BLaER1 (cell line): ENCODE measurements around the gene PBX1.

ENCODE experiments used
- H3K27ac ChIP-seq: shearing (Covaris generic); formaldehyde crosslinking; 2 replicates; pipeline ENCODE4 v1.8.1; 2022
- H3K27me3 ChIP-seq: shearing (Covaris generic); formaldehyde crosslinking; 2 replicates; pipeline ENCODE4 v1.8.1; 2022
- H3K36me3 ChIP-seq: shearing (Covaris generic); formaldehyde crosslinking; 2 replicates; pipeline ENCODE4 v1.8.1; 2022
- H3K4me1 ChIP-seq: shearing (Covaris generic); formaldehyde crosslinking; 2 replicates; pipeline ENCODE4 v1.8.1; 2022
- H3K4me2 ChIP-seq: shearing (Covaris generic); formaldehyde crosslinking; 2 replicates; pipeline ENCODE4 v1.8.1; 2022
- H3K4me3 ChIP-seq: shearing (Covaris generic); formaldehyde crosslinking; 2 replicates; pipeline ENCODE4 v1.8.1; 2022
- H3K9ac ChIP-seq: shearing (Covaris generic); formaldehyde crosslinking; 2 replicates; pipeline ENCODE4 v1.8.1; 2022
- H3K9me3 ChIP-seq: shearing (Covaris generic); formaldehyde crosslinking; 2 replicates; pipeline ENCODE4 v1.8.1; 2022
- H4K20me1 ChIP-seq: shearing (Covaris generic); formaldehyde crosslinking; 2 replicates; pipeline ENCODE4 v1.8.1; 2022
- Cebpa-rat ChIP-seq: shearing (Covaris generic); IDR thresholded peaks from 2 replicates; pipeline ENCODE4 v1.8.1; 2022

Gene PBX1

DNA sequence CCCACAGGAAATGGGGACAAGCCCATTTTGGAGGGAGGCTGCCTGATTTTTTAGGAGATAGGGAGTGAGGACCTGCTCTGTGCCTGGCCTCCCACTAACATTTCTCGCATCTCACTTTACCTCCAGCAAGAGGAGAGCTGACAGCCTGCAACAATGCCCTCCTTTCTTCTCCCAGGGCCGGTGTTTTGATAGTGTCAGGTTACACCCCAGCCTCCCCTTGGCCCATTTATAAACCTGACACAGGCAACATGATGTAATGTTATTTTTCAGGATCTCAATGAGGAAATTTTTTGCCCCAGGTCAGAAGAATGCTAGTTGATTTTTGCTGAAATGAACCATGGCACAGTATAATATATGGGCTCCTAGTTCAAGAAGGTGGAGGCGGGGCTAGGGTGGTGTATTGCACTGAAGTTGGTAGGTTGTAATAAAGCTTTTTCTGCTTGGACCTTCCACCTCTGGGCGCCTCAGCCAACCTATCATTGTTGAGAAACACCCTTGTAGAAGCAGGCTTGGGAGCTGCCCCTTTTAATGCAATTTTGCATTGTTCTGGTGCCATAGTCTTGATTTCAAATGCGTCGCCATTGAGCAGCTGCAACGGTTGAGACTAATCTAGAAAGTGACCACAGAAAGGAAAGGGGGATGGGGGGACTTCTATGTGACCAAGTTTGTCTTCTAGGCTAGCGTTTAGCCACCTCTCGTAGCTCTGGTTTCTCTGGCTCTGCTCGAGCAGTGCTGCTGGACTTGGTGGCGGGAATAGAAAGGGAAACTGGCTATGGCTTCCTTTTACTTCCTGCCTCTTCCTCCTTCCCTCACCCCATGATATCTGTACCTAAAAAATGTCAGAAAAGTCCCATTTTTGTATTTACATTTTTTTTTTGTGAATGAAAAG, 53.0 kb downstream of the PBX1 start:
- Histone ChIP-seq H3K27me3 (no peaks in the 10 kb centered on the region), H3K4me2 (no peak overlapping the region), H3K9ac (no peak overlapping the region), H4K20me1 (no peaks in the 10 kb centered on the region), H3K4me1 (peaks cover 11% of the 10 kb centered on the region), H3K9me3 (no peaks in the 10 kb centered on the region), H3K4me3 (no peak overlapping the region), H3K27ac (no peak overlapping the region), H3K36me3 (no peaks in the 10 kb centered on the region)
- TF ChIP-seq Cebpa-rat = no peak

DNA sequence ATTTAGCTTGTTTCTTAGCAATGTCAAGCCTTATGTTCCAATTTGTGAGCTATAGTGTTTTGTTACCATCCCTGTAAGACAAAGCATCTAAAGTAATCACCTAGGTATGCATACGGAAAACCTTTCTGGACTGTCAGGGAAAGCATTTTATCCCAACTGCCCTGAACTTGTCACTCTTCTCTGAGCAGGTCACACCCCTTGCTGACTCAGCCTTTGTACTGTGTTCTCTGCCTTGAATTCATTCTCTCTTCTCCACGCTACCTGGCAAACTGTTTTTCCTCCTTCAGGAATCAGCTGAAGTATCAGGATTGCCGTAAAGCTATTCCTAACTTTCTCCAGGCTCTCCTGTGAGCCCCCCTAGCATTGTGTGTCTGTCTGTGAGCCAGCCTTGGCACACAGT, 54.2 kb downstream of the PBX1 start:
- peaks cover 11% of the 10 kb centered on the region for H3K4me1 ChIP-seq
- no peaks in the 10 kb centered on the region for H4K20me1 ChIP-seq
- TF ChIP-seq Cebpa-rat = no peak
- H3K27ac ChIP-seq = no peak overlapping the region
- H3K36me3 ChIP-seq = no peaks in the 10 kb centered on the region
- no peak overlapping the region for H3K4me2 ChIP-seq
- no peak overlapping the region for H3K9ac ChIP-seq
- H3K27me3 ChIP-seq = no peaks in the 10 kb centered on the region
- no peaks in the 10 kb centered on the region for H3K9me3 ChIP-seq
- H3K4me3 ChIP-seq = no peak overlapping the region

DNA sequence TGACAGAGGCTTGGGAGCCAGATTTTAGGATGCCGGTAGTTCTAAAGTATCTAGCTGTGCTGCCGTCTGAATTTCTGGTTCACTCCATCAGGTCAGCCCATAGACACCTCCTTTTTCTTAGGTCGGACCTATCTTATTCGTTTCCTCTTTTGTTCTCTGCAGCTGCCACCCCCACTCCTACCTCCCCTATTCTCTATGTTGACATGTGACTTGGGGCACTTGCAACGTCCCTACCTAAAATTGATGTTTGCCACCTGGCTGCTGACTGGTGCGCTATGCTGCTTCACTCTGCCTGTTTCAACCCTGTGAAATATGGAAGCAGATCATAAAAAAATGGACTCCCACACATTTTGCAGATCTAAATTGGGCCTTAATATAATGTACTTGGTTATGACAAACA, 55.3 kb downstream of the PBX1 start:
- H3K4me1 ChIP-seq = peaks cover 3% of the 10 kb centered on the region

GRCh38 chr1:164617377-164618201, 58.6 kb downstream of the PBX1 start:
- no peak for TF ChIP-seq Cebpa-rat
- Histone ChIP-seq H3K9ac (no peak overlapping the region), H3K27me3 (no peaks in the 10 kb centered on the region), H3K36me3 (no peaks in the 10 kb centered on the region), H3K4me1 (no peaks in the 10 kb centered on the region), H4K20me1 (no peaks in the 10 kb centered on the region), H3K9me3 (no peaks in the 10 kb centered on the region), H3K4me2 (no peak overlapping the region), H3K27ac (no peak overlapping the region), H3K4me3 (no peak overlapping the region)

More for the DNA sequence above, 55.3 kb downstream of the PBX1 start:
- Histone ChIP-seq H3K27ac (no peak overlapping the region), H4K20me1 (no peaks in the 10 kb centered on the region), H3K36me3 (no peaks in the 10 kb centered on the region), H3K4me3 (no peak overlapping the region), H3K9ac (no peak overlapping the region), H3K9me3 (no peaks in the 10 kb centered on the region), H3K4me2 (no peak overlapping the region), H3K27me3 (no peaks in the 10 kb centered on the region)
- no peak for TF ChIP-seq Cebpa-rat

- no peak overlapping the region for H3K9ac ChIP-seq
- TF ChIP-seq Cebpa-rat = no peak
- no peaks in the 10 kb centered on the region for H3K9me3 ChIP-seq
- H4K20me1 ChIP-seq = no peaks in the 10 kb centered on the region
- H3K36me3 ChIP-seq = no peaks in the 10 kb centered on the region
- H3K4me2 ChIP-seq = no peak overlapping the region
- H3K4me3 ChIP-seq = no peak overlapping the region
- no peak overlapping the region for H3K27ac ChIP-seq
- no peaks in the 10 kb centered on the region for H3K4me1 ChIP-seq
- no peaks in the 10 kb centered on the region for H3K27me3 ChIP-seq
Measured at GRCh38 chr1:164618202-164618564, 59.2 kb downstream of the PBX1 start.

DNA sequence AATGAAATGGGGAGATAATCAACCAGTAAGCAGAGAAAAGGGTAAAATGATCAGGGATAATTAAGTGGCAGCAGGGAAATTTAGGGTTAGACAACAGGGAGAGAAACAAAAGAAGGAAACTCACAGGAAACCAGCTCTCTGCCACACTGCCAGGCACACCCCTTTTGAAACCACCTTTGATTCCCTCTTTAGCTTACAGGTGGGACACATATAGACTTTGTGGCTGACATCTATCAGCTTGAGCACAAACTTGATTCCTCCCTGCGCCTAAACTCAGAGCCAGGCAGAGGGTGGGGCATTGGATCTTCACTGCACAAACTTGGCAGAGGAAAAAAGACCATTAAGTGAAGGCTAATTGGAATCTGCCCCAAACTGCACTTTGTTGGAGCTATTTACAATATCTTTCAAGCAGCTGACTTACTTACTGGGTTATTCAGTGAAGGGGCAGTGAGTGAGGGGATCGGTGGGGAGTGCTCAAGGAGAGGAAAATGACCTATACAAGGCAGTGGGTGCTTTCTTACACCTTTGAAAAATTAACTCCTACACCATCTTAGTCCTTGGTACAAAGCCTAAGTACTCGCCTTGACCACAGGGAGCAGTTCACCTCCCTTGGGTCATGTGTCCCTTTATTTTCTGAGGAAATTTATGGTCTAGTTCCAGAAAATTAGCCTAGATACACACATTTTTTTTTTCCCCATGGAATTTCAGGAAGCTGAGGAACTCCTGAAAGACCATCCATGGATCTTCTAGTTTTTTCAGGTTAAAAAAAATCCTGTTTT, 60.2 kb downstream of the PBX1 start:
- no peaks in the 10 kb centered on the region for H4K20me1 ChIP-seq
- H3K27me3 ChIP-seq = no peaks in the 10 kb centered on the region
- no peak for TF ChIP-seq Cebpa-rat
- H3K4me3 ChIP-seq = no peak overlapping the region
- H3K36me3 ChIP-seq = no peaks in the 10 kb centered on the region
- no peaks in the 10 kb centered on the region for H3K4me1 ChIP-seq
- no peak overlapping the region for H3K4me2 ChIP-seq
- H3K9me3 ChIP-seq = no peaks in the 10 kb centered on the region
- no peak overlapping the region for H3K27ac ChIP-seq
- H3K9ac ChIP-seq = no peak overlapping the region

- no peak overlapping the region for H3K27ac ChIP-seq
- no peaks in the 10 kb centered on the region for H4K20me1 ChIP-seq
- H3K9ac ChIP-seq = no peak overlapping the region
- no peak overlapping the region for H3K4me2 ChIP-seq
- no peaks in the 10 kb centered on the region for H3K9me3 ChIP-seq
- no peaks in the 10 kb centered on the region for H3K27me3 ChIP-seq
- no peaks in the 10 kb centered on the region for H3K36me3 ChIP-seq
- H3K4me1 ChIP-seq = no peaks in the 10 kb centered on the region
- TF ChIP-seq Cebpa-rat = no peak
- no peak overlapping the region for H3K4me3 ChIP-seq
Measured at GRCh38 chr1:164622068-164622845, 63.3 kb downstream of the PBX1 start.

- no peak for TF ChIP-seq Cebpa-rat
- Histone ChIP-seq H3K36me3 (no peaks in the 10 kb centered on the region), H3K4me2 (no peak overlapping the region), H3K27ac (no peak overlapping the region), H3K4me1 (no peaks in the 10 kb centered on the region), H3K9me3 (no peaks in the 10 kb centered on the region), H3K9ac (no peak overlapping the region), H3K27me3 (no peaks in the 10 kb centered on the region), H3K4me3 (no peak overlapping the region), H4K20me1 (no peaks in the 10 kb centered on the region)
Measured at GRCh38 chr1:164623805-164624204, 64.8 kb downstream of the PBX1 start.

- no peaks in the 10 kb centered on the region for H3K9me3 ChIP-seq
- H4K20me1 ChIP-seq = no peaks in the 10 kb centered on the region
- no peak for TF ChIP-seq Cebpa-rat
- no peak overlapping the region for H3K4me2 ChIP-seq
- no peak overlapping the region for H3K27ac ChIP-seq
- no peaks in the 10 kb centered on the region for H3K4me1 ChIP-seq
- H3K9ac ChIP-seq = no peak overlapping the region
- no peaks in the 10 kb centered on the region for H3K36me3 ChIP-seq
- no peak overlapping the region for H3K4me3 ChIP-seq
- H3K27me3 ChIP-seq = no peaks in the 10 kb centered on the region
Measured at GRCh38 chr1:164624400-164624799, 65.4 kb downstream of the PBX1 start.
